HFFc6 (cell line): ENCODE measurements around the gene MORC4. TPM values are rescaled to one million over a fixed set of nuclear protein-coding genes. Genes with fewer than 3 reads are reported as not detected.

Experiments used
- DNase-seq: peaks from one replicate; pipeline ENCODE4 v3.0.0-alpha.2; 2018
- H3K27ac Mint-ChIP-seq: 2 replicates; pipeline ENCODE4 v1.8.0; 2020; ENCODE audit warnings: mild to moderate bottlenecking, mixed read lengths
- H3K27me3 Mint-ChIP-seq: 2 replicates; pipeline ENCODE4 v1.8.0; 2021; ENCODE audit warnings: mild to moderate bottlenecking, moderate library complexity, mixed read lengths; ENCODE audit not compliant: insufficient read depth
- H3K36me3 Mint-ChIP-seq: 2 replicates; pipeline ENCODE4 v1.8.0; 2021; ENCODE audit warnings: low read depth, mixed read lengths
- H3K4me1 Mint-ChIP-seq: 2 replicates; pipeline ENCODE4 v1.8.0; 2020; ENCODE audit warnings: low read depth, mixed read lengths
- H3K4me3 Mint-ChIP-seq: 2 replicates; pipeline ENCODE4 v1.8.0; 2020; ENCODE audit warnings: mild to moderate bottlenecking, moderate library complexity, mixed read lengths
- H3K9me3 Mint-ChIP-seq: 2 replicates; pipeline ENCODE4 v1.8.0; 2020; ENCODE audit warnings: mild to moderate bottlenecking, mixed read lengths
- CTCF ChIP-seq: fragments of 200-600 bp; sonication (generic); IDR thresholded peaks from 2 replicates; pipeline ENCODE4 v1.5.0; 2021; ENCODE audit warnings: antibody characterized with exemption, mild to moderate bottlenecking
- total RNA-seq, 6 experiments: library from RNA; stranded (reverse); fragmentation: NEBNext Ultra II Directional; extraction: Animal tissue kit (Norgen Biotek cat#: 25700); gene quantifications; 2 replicates in 1 of 6; 3 replicates in 5 of 6; pipeline ENCODE4 v1.2.3, GENCODE V29; 2021

The MORC4 gene
- total RNA-seq, 6 experiments from 2014 or later: 23.6 to 27.7 (median 25.4) TPM

- Mint-ChIP-seq H3K4me3 (no peak overlapping the region), H3K27me3 (peaks cover 8% of the 10 kb centered on the region; the same call in 1 of the 2 replicates), H3K4me1 (peaks cover 54% of the 10 kb centered on the region), H3K27ac (peak overlapping the region; percentile 71; the same call in 1 of the 2 replicates), H3K9me3 (no peaks in the 10 kb centered on the region), H3K36me3 (no peaks in the 10 kb centered on the region)
- TF ChIP-seq CTCF: no peak
- peak; percentile 34 for DNase-seq
Measured at GRCh38 chrX:106897259-106897658, 102.8 kb downstream of the MORC4 start.

GRCh38 chrX:106894978-106895452 is 105.0 kb downstream of the MORC4 start:
- peaks cover 56% of the 10 kb centered on the region for H3K4me1 Mint-ChIP-seq
- H3K36me3 Mint-ChIP-seq: no peaks in the 10 kb centered on the region
- peak; percentile 63 for DNase-seq
- H3K9me3 Mint-ChIP-seq: no peaks in the 10 kb centered on the region
- peak overlapping the region; percentile 82 for H3K27ac Mint-ChIP-seq
- peak overlapping the region; percentile 46 for H3K4me3 Mint-ChIP-seq
- peaks cover 5% of the 10 kb centered on the region; the same call in 1 of the 2 replicates for H3K27me3 Mint-ChIP-seq
- TF ChIP-seq CTCF: no peak

- Mint-ChIP-seq H3K4me1 (peaks cover 50% of the 10 kb centered on the region), H3K36me3 (no peaks in the 10 kb centered on the region), H3K9me3 (no peaks in the 10 kb centered on the region), H3K4me3 (peak overlapping the region; percentile 43; the same call in 1 of the 2 replicates), H3K27me3 (peaks cover 5% of the 10 kb centered on the region; the same call in 1 of the 2 replicates), H3K27ac (peak overlapping the region; percentile 82)
- peak; percentile 86 for TF ChIP-seq CTCF
- DNase-seq: peak; percentile 61
Measured at GRCh38 chrX:106894392-106894909, 105.6 kb downstream of the MORC4 start.

- Mint-ChIP-seq H3K9me3 (no peaks in the 10 kb centered on the region), H3K27me3 (peaks cover 5% of the 10 kb centered on the region; the same call in 1 of the 2 replicates), H3K36me3 (no peaks in the 10 kb centered on the region), H3K27ac (no peak overlapping the region), H3K4me1 (peaks cover 28% of the 10 kb centered on the region), H3K4me3 (no peak overlapping the region)
- TF ChIP-seq CTCF: no peak
- no peak for DNase-seq
Measured at GRCh38 chrX:106891762-106892460, 108.1 kb downstream of the MORC4 start.

Other genes with a start within 250 kb of the MORC4 start
- gene TBC1D8B, start 197.5 kb downstream of the MORC4 start, total RNA-seq: 10 to 100 TPM; 14.4 to 18.0 (median 14.7) TPM
- not detected for gene RIPPLY1, start 96.9 kb downstream of the MORC4 start, total RNA-seq
- not detected for gene CLDN2, start 79.8 kb downstream of the MORC4 start, total RNA-seq
- gene RBM41, start 118.6 kb upstream of the MORC4 start, total RNA-seq: 10 to 100 TPM; 11.4 to 14.0 (median 12.7) TPM
- gene NUP62CL, start 206.2 kb upstream of the MORC4 start, total RNA-seq: not detected
- gene DNAAF6, start 206.4 kb upstream of the MORC4 start, total RNA-seq: not detected